Calu3 (cell line): ENCODE results near the gene NAGK. TPM values are rescaled to one million over a fixed set of nuclear protein-coding genes. Genes with fewer than 3 reads are reported as not detected.

ENCODE experiments used
- BruUV-seq: library from RNA; stranded (reverse); fragments of 400-500 nt; replicated peaks from 2 replicates; lab custom pipeline; 2021; lab: Mats Ljungman, UMichigan
- CTCF ChIA-PET: fragments of 300-600 bp; sonication (Branson Sonifier 250); formaldehyde crosslinking; loops from one replicate; lab custom pipeline; 2022; ENCODE audit warnings: antibody characterized with exemption; lab: Charles Lee
- DNase-seq: peaks from one replicate; pipeline ENCODE4 v3.0.0; 2022
- H3K27ac Mint-ChIP-seq: one replicate; pipeline ENCODE4 v1.8.0; 2022; ENCODE audit warnings: mixed read lengths; ENCODE audit not compliant: unreplicated experiment
- H3K27me3 Mint-ChIP-seq: one replicate; pipeline ENCODE4 v1.8.0; 2022; ENCODE audit warnings: mixed read lengths; ENCODE audit not compliant: unreplicated experiment
- H3K36me3 Mint-ChIP-seq: one replicate; pipeline ENCODE4 v1.8.0; 2022; ENCODE audit warnings: mild to moderate bottlenecking, moderate library complexity, mixed read lengths; ENCODE audit not compliant: insufficient read depth, unreplicated experiment
- H3K4me1 Mint-ChIP-seq: one replicate; pipeline ENCODE4 v1.8.0; 2022; ENCODE audit warnings: mild to moderate bottlenecking, low read depth, mixed read lengths; ENCODE audit not compliant: unreplicated experiment
- H3K4me3 Mint-ChIP-seq: one replicate; pipeline ENCODE4 v1.8.0; 2022; ENCODE audit warnings: mild to moderate bottlenecking, low read depth, moderate library complexity, mixed read lengths; ENCODE audit not compliant: unreplicated experiment
- H3K9me3 Mint-ChIP-seq: one replicate; pipeline ENCODE4 v1.8.0; 2022; ENCODE audit warnings: low read depth, mixed read lengths; ENCODE audit not compliant: unreplicated experiment
- CTCF ChIP-seq: fragments of 200-600 bp; IDR thresholded peaks from one replicate; pipeline ENCODE4 v1.8.0; 2022; ENCODE audit warnings: antibody characterized with exemption; ENCODE audit not compliant: unreplicated experiment
- intact Hi-C: fragments of 100-400 bp; cut with micrococcal nuclease; formaldehyde crosslinking; loops from one replicate; pipeline ENCODE4 v1.10.0; 2022; ENCODE audit not compliant: unreplicated experiment
- total RNA-seq: library from RNA; stranded (reverse); gene quantifications from 2 replicates; pipeline ENCODE4 v1.2.3, GENCODE V29; 2022

The NAGK gene
- total RNA-seq, 1 experiment from 2014 or later = 63.2 TPM

- H3K27ac Mint-ChIP-seq = no peak overlapping the region
- H3K27me3 Mint-ChIP-seq = no peaks in the 10 kb centered on the region
- peaks cover 37% of the 10 kb centered on the region for H3K36me3 Mint-ChIP-seq
- TF ChIP-seq CTCF = no peak
- no peaks in the 10 kb centered on the region for H3K9me3 Mint-ChIP-seq
- intact Hi-C loops = no loop called here
- H3K4me1 Mint-ChIP-seq = peaks cover 31% of the 10 kb centered on the region
- DNase-seq = no peak
- no peak overlapping the region for H3K4me3 Mint-ChIP-seq
- no TSS peak for BruUV-seq
- CTCF ChIA-PET = no interaction called here
These were observed 4.0 kb downstream of the NAGK start for GRCh38 chr2:71072492-71072891.

- Mint-ChIP-seq H3K27ac (peak overlapping the region; percentile 28), H3K27me3 (no peaks in the 10 kb centered on the region), H3K4me3 (no peak overlapping the region), H3K4me1 (peaks cover 31% of the 10 kb centered on the region), H3K9me3 (no peaks in the 10 kb centered on the region), H3K36me3 (peaks cover 27% of the 10 kb centered on the region)
- BruUV-seq = no TSS peak
- no peak for DNase-seq
- CTCF ChIA-PET = no interaction called here
- TF ChIP-seq CTCF = no peak
- intact Hi-C loops = no loop called here
These were observed 5.0 kb downstream of the NAGK start for GRCh38 chr2:71073475-71073874.

GRCh38 chr2:71074893-71075395, 6.5 kb downstream of the NAGK start:
- H3K4me3 Mint-ChIP-seq = no peak overlapping the region

GRCh38 chr2:71078624-71079023, 10.2 kb downstream of the NAGK start:
- CTCF ChIA-PET = no interaction called here
- DNase-seq = no peak
- Mint-ChIP-seq H3K4me1 (no peaks in the 10 kb centered on the region), H3K4me3 (no peak overlapping the region), H3K27me3 (no peaks in the 10 kb centered on the region), H3K9me3 (no peaks in the 10 kb centered on the region), H3K36me3 (peaks cover 17% of the 10 kb centered on the region), H3K27ac (no peak overlapping the region)
- intact Hi-C loops = no loop called here
- BruUV-seq = no TSS peak
- TF ChIP-seq CTCF = no peak

More at GRCh38 chr2:71074893-71075395, 6.5 kb downstream of the NAGK start:
- no peak for DNase-seq
- TF ChIP-seq CTCF = no peak
- no TSS peak for BruUV-seq
- H3K36me3 Mint-ChIP-seq = peaks cover 18% of the 10 kb centered on the region
- peaks cover 23% of the 10 kb centered on the region for H3K4me1 Mint-ChIP-seq
- CTCF ChIA-PET = interaction anchor here (0.6 kb wide), 1 partner anchor 343 kb away, joined by 4 read pairs; no protein-coding TSS in a partner anchor
- H3K27me3 Mint-ChIP-seq = no peaks in the 10 kb centered on the region
- intact Hi-C loops = no loop called here
- H3K27ac Mint-ChIP-seq = no peak overlapping the region
- H3K9me3 Mint-ChIP-seq = no peaks in the 10 kb centered on the region
